ENCODE results near the gene NISCH.
A peak's percentile ranks its signal among the peaks of the same experiment; 100 is the strongest.

NISCH gene

DNA sequence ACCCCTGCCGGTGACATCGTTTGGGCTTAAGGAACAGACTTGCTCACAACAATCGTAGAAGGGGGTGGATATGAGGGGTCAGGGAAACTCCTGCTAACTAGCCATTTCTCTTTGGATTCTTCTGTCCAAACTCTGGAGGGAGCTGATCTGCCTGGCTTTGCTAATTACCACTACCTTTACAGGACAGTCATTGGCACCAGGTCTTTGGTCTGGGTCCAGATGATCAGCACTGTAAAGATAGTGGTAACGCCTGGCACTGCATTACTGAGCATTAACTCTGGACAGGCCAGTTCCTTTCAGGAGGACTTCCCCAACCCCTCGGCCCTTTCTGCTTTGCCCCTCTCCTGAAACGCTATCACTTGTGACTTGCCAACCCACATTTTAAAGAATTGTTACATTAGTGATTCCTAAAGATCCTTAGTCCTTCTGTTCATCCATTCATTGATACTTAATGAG is 81.8 kb downstream of the NISCH start:
- Histone ChIP-seq H3K9ac (ENCODE audit: low read length) (peak overlapping the region; percentile 97), H3K4me1 (ENCODE audit: control insufficient read depth, low read depth, low read length) (peaks cover 23% of the 10 kb centered on the region), H3K27me3 (ENCODE audit: control insufficient read depth, insufficient read depth, low read length) (no peaks in the 10 kb centered on the region), H3K36me3 (ENCODE audit: control insufficient read depth, low read depth, low read length) (peaks cover 18% of the 10 kb centered on the region), H3K9me3 (ENCODE audit: control insufficient read depth, low read depth, low read length) (no peaks in the 10 kb centered on the region), H3K4me3 (ENCODE audit: low read length) (peak overlapping the region; percentile 98), H3K27ac (ENCODE audit: low read length) (peak overlapping the region; percentile 83)

DNA sequence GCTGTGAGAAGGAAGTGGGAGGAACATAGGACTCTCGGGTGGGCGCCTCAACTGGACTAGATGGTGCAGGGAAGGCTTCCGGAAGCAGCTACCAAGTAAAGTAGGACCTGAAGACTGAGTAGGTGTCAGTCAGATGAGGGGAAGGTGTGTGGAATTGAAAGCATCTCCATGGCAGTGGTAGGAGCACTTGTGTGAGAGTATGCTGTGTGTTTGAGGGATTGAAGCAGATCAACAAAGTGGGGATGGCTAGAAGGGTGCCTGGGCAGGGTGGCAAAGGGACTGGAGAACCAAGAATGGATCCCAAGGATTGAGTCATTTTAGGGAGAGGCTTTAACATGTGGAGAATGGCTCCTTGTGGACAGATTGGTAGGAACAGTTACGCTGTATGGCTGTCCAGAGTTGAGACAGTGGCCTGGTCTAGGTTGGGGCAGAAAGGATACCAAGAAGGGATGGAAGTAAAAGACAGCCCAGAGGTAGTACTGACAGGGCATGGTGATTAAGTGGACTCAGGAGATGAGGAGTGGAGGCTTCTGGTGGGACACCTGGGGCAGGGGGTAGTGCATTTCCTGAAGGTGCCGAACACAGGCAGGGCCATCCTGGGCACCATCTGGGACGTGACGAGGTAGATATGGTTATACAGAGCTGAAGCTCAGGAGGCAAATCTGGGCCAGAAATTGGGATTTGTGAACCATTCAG is 82.5 kb downstream of the NISCH start:
- Histone ChIP-seq H3K27me3 (ENCODE audit: control insufficient read depth, insufficient read depth, low read length) (no peaks in the 10 kb centered on the region), H3K9me3 (ENCODE audit: control insufficient read depth, low read depth, low read length) (no peaks in the 10 kb centered on the region), H3K4me3 (ENCODE audit: low read length) (peak overlapping the region; percentile 98), H3K27ac (ENCODE audit: low read length) (no peak overlapping the region), H3K36me3 (ENCODE audit: control insufficient read depth, low read depth, low read length) (peaks cover 18% of the 10 kb centered on the region), H3K4me1 (ENCODE audit: control insufficient read depth, low read depth, low read length) (peaks cover 22% of the 10 kb centered on the region), H3K9ac (ENCODE audit: low read length) (peak overlapping the region; percentile 97)

DNA sequence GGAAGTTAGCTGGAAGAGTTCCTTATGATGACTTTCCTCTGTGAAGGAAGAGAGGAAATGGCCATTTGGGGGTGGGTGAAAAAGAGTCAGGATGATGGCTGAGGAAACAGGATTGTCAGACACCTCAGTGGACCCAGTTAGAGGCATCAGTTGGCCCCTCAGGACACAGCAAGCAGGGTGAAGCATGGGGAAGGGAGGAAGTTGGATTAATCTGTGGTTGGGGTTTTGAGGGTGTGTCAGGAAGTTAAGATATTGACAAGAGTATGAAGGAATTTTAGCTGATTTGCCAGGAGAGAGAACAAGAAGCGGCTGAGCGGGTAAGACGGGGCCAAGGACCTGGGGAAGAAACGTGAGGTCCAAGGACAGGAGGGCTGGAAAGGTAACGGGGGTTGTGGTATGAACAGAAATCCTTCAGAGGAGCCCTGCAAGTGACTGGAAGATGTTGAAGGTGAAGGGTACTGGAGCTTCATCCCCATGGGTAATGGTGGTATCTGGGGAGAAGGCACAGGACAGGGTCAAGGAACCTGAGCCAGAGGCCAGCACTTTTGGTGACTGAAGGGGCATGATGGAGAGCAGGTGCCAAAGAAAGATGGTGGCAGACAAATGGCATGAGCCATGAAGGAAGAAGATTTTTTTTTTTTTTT is 83.7 kb downstream of the NISCH start:
- H3K9ac ChIP-seq (ENCODE audit: low read length) = no peak overlapping the region
- no peaks in the 10 kb centered on the region for H3K9me3 ChIP-seq (ENCODE audit: control insufficient read depth, low read depth, low read length)
- H3K27ac ChIP-seq (ENCODE audit: low read length) = no peak overlapping the region
- H3K4me3 ChIP-seq (ENCODE audit: low read length) = no peak overlapping the region
- no peaks in the 10 kb centered on the region for H3K27me3 ChIP-seq (ENCODE audit: control insufficient read depth, insufficient read depth, low read length)
- peaks cover 19% of the 10 kb centered on the region for H3K36me3 ChIP-seq (ENCODE audit: control insufficient read depth, low read depth, low read length)
- H3K4me1 ChIP-seq (ENCODE audit: control insufficient read depth, low read depth, low read length) = peaks cover 20% of the 10 kb centered on the region

DNA sequence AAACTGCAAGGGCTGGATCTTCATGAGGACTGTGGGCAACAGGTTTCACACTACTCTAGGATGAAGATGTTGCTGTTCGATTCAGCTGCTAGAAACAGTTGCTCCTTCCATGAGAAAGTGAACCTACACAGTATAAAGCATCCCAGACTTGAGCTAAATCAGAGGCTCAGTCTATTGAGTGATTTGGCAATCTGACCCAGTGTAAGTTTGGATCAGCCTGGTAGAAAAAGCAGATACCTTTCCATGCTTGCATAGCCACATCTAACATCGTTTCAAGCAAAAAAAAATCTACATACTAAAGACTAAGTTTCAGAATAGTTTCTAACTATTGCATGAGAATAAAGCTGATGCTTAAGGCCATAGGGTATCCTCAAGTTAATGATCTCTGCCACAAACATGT is 85.6 kb downstream of the NISCH start:
- H3K4me1 ChIP-seq (ENCODE audit: control insufficient read depth, low read depth, low read length) = peaks cover 10% of the 10 kb centered on the region
- no peaks in the 10 kb centered on the region for H3K9me3 ChIP-seq (ENCODE audit: control insufficient read depth, low read depth, low read length)
- peaks cover 28% of the 10 kb centered on the region for H3K36me3 ChIP-seq (ENCODE audit: control insufficient read depth, low read depth, low read length)
- H3K27me3 ChIP-seq (ENCODE audit: control insufficient read depth, insufficient read depth, low read length) = no peaks in the 10 kb centered on the region
- H3K4me3 ChIP-seq (ENCODE audit: low read length) = no peak overlapping the region
- H3K9ac ChIP-seq (ENCODE audit: low read length) = no peak overlapping the region
- no peak overlapping the region for H3K27ac ChIP-seq (ENCODE audit: low read length)
